ENCODE data around the gene SYF2.

The SYF2 gene

GRCh38 chr1:25182629-25183028 lies 49.7 kb downstream of the SYF2 start:
- no peak for DNase-seq

- DNase-seq: no peak
Observed at GRCh38 chr1:25180996-25181395, 51.3 kb downstream of the SYF2 start.

GRCh38 chr1:25178917-25179561 lies 53.3 kb downstream of the SYF2 start:
- DNase-seq: no peak

- DNase-seq: no peak
Observed at GRCh38 chr1:25174730-25175612, 57.3 kb downstream of the SYF2 start.

- DNase-seq: no peak
Observed at GRCh38 chr1:25174363-25174729, 58.0 kb downstream of the SYF2 start.

- DNase-seq: no peak
Observed at GRCh38 chr1:25173809-25174340, 58.4 kb downstream of the SYF2 start.

Measured in NCI-H2029 (cell line).